HEK293T (cell line): ENCODE measurements around the gene TRDN.

ENCODE experiments used
- BHLHE40 ChIP-seq: fragments of 450-650 bp; IDR thresholded peaks from 2 replicates; pipeline ENCODE4 v1.6.1; 2016; ENCODE audit warnings: mild to moderate bottlenecking, moderate library complexity, borderline replicate concordance
- ELF4 ChIP-seq: fragments of 450-650 bp; IDR thresholded peaks from 2 replicates; pipeline ENCODE4 v1.6.1; 2017; ENCODE audit warnings: antibody characterized with exemption
- FOXM1 ChIP-seq: fragments of 450-650 bp; IDR thresholded peaks from 2 replicates; pipeline ENCODE4 v1.6.1; 2017; ENCODE audit warnings: mild to moderate bottlenecking, borderline replicate concordance
- PKNOX1 ChIP-seq: fragments of 450-650 bp; IDR thresholded peaks from 2 replicates; pipeline ENCODE4 v1.6.1; 2016
- SP1 ChIP-seq: fragments of 450-650 bp; IDR thresholded peaks from 2 replicates; pipeline ENCODE4 v1.6.1; 2017
- SUZ12 ChIP-seq: fragments of 450-650 bp; IDR thresholded peaks from 2 replicates; pipeline ENCODE4 v1.6.1; 2016; ENCODE audit warnings: mild to moderate bottlenecking

GRCh38 chr6:123333000-123333756 lies 303.6 kb downstream of the TRDN start:
- TF ChIP-seq ELF4 (no peak), SUZ12 (no peak), PKNOX1 (no peak), SP1 (no peak), BHLHE40 (no peak), FOXM1 (no peak)
